ENCODE data around the gene GLRX. TPM values are rescaled to one million over a fixed set of nuclear protein-coding genes. Genes with fewer than 3 reads are reported as not detected.
"Not testable (repeated sequence)": the region's sequence is repeated elsewhere in the genome, so short reads cannot be mapped to it uniquely, and the experiment has no call there.

The GLRX gene
- total RNA-seq, 1 experiment from 2014 or later: 38.7 TPM

DNA sequence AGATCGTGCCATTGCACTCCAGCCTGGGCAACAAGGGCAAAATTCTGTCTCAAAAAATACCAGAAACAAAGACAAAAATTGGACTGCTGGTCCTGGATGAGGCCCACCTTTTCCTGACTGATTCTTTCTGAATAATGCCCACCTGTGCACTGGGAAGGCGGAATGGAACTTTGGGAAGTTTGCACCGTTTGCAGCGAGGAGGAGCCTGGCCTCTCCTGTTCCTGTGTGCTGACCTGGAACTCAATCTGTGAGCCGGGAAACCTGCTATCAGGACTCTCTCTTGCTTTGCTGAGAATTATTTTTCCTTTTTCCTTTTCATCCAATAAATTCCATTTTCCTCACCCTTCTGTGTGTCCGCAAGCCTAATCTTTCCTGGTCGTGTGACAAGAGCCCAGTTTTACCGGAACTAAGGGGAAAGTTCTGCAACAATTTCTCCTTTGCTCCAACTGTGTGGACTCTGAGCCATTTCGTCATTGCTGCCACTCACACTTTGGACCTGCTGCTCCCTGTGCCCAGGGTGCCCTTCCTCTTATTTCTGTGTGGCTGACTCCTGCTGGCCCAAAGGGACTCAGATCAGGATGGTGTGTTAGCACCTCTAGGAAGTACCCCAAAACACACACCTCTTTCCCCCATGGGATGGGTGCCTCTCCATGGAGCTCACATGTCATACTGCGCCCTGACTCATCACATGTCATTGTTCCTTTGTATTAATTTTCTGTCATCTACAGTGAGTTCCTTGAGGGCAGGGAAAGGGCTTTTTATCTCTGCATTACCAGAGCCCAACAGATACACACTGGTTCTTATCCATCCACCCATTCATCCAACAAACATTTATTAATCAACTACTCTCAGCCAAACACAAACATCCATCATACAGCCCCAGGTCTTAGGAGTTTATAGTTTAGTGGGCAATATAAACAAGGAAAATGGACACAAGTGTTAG, 4.7 kb upstream of the GLRX start:
- no peak for DNase-seq (ENCODE audit: low read depth)

DNA sequence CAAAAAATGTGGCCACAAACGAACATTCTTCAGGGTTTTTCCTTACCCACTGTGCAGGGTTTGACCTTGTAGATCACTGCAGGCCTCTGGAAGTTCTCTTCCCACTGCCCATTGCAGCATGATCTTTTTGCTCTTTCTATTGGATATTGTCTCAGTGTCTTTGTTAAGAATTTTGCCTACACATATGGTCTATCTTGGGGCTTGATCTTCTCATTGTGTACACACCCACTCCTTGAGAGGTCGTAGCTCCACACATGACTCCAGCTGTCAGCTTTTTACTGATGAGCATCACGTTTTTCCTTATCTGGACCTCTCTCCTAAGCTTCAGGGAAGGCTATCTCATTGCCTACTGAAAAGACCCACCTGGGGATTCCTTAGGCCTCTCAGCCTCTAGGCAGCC, 3.0 kb upstream of the GLRX start:
- no peak for DNase-seq (ENCODE audit: low read depth)

DNA sequence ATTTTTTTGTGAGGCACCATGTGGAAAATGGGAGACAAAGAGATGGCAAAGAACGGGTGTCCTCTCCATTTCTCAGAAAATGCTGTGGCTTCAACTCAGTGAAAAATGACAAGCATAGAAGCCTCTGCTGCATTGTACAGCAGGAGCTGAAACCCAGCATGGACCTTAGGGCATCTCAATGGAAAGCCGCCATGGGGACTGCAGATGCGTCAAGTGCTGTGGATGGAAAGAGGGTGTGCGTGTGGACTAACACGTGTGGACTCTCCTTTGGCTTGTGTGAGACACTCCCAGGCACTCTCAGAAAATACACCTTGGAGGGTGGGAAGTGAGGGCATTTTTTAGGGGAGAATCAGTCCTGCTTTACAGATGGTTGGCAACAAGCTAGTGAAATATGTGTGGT, 2.2 kb upstream of the GLRX start:
- no peak for DNase-seq (ENCODE audit: low read depth)

DNA sequence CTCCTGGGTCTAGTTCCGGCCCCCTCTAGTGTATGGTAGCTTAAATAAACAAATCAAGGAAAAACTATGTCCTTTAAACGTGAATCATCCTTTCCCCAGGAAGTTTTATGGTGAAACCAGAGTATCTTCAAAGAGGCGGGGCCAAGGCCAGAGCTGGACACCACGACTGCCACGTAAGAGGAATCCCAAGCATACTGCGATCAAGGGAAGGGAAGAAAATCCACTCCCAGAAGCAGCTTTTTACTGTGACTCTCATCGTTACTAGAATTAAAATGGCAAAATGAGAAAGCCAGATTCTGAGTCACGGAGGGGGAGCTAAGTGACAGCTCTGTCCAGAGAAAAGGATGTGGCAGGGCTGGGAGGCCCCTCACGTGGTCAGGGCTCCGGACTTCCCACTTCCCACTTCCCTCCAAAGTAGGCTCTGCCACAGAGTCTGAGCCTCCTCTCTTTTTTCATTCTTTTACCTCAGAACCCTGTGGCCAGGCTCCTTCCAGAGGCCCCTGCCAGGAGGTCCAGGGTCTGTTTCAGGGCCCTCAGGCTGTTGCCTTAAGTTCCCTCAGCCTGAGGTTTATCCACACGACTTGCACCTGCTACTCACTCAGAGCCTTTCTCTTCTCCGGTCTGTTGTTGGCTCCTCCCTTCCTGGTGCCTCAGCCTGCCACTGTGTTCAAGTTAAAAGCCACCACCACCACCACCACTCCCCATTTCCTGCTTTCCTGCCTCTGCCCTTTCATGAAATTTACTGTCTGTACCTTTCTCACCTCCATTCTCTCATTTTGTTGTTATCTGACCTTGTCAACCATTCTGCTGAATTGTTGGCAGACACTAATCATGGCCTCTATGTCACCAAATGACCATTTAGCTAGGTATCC, 1.4 kb upstream of the GLRX start:
- peak; percentile 97 for DNase-seq (ENCODE audit: low read depth)

DNA sequence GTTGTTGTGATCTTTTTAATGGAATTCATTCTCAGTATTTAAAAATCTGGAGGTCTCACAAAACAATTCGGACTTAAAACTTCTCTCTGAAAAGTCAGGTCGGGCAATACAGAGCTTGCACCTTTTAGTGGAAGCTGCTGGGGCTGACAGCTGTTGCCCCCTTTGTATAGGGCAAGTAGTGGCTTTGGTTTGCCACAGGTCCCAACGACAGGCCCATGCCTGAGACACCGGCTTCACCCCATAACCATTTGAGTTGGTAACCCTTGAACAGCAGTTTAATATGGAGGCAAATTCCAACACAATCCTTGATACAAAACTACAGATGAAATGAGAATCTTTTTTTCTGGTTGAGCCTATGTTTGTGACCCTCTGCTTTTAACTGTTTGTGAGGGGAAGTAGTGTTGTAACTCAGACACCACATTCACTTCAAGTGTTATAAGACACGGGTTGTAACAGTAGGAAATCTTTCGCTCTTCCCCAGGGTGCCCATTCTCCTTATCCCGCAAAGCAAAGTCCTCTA, 752 bp upstream of the GLRX start:
- no peak for DNase-seq (ENCODE audit: low read depth)

DNA sequence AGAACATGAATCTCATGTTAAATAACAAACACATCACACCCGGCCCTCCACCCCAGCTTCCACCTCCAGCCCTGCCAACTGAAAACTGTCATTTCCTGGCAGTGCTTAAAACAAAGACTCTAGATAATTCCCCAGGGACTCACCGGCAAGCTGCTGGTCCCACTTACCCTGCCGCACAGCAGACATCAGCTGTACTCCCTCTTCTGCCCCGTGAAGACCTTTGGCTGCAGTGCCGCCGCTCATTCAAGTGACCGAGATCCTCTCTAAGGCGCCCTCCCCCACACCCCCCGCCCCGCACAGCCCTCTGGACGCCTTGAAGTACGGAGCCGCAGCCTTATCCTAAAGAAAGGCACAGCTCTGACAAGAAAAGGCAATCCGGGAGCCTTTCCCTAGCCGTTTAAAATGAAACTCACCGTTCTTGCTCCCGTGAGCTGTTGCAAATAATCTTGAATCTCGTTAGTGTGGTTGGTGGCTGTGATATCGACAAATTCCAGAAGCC, 434 bp downstream of the GLRX start:
- DNase-seq (ENCODE audit: low read depth): peak; percentile 62

DNA sequence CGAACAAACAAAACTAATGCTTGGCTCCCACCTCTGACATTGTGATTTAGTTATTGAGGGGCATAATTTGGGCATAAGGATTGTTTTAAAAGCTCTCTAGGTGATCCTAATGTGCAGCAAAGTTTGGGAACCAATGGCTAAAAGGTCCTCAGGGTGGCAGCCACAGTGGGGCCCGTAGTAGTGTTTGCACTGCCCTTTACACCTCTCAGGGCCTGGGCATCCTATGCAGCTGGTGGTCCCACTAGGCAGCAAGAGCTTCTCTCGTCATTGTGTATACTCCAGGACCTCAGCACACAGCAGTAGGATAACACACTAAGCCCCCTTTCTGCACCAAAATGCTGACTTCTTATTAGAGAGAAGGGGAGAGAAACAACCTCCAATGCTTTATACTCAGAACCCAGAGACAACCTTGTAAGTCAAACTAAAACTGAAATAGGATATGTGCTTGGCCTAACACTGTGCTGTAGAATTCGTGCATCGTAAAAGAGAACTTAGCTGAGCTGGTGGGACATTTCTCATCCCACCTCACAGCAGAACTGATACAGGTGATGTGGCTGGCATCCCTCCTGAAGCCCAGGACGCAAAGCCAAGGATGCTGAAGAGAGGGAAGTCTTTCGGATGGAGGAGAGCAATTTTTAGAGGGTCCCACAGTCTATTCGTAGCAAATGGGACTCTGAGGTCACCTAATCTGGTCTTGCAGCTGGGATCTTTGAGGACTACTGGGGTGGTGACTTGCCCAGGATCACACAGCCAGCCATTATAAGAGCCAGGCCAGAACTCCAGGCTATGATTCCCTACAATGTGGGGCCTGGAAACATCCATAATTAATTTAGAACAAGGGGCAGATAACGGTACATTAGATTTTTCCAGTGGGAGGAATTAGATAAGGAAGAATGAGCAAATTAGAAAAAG, 1.2 kb downstream of the GLRX start:
- no peak for DNase-seq (ENCODE audit: low read depth)

DNA sequence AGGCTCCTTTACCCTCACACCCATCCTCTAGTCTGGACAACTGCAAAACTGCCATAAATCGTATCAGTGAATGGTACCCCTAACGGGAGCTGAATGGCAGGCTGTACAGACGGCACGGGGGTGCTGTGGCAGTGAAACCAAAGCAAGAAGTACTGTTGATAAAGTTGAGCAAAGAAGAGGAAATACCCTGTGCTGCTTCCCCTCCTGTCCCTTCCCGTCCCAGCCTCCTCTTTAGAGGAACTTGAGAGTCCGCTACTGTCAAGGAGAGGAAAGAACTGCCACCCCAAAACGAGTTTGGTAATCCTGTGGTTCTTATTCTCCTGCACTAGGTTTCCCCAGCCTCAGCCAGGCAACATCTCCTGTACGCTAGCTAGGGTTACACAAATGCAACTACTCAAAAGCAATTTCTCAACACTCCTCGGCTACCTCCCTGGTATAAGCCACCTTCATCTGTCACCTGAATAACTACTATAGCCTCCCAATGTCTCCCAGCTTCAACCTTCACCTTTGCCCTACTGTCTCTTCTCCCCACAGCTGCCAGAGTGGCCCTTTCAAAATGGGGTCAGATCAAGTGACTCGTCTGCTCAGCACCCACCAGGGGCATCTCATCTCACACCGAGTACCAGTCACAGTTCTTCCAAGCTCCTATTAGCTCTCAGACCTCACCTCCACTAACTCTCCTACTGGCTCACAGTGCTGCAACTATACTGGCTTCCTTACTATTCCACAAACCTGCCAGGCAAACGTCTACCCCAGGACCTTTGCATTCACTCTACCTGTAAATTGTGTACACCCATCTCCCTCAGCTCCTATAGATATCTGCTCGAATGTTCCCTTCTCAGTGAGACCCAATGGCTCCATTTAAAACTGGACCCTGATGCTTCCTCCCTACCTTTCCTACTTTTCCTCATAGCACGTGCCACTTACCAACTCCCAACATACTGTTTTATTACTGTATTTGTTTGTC, 4.1 kb downstream of the GLRX start:
- DNase-seq (ENCODE audit: low read depth): no peak

DNA sequence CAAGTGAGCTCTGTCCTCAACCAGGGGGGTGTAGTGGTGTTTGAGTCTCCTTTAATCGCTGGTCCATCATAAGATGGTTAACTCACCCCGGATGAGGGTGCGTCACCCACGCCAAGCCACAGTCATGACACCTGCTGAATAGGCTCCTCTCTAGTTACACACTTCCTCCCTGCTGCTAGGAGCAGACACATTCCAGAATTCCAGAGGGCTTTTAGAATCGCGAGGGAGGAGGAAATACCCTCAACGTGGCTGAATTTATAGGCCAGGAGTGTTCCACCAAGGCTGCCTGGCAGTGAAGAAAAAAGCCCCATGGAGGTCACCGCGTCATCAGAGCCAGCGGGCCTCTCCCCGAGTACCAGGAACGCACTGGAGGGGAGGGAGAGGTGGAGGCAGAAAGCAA, 5.1 kb downstream of the GLRX start:
- peak; percentile 54 for DNase-seq (ENCODE audit: low read depth)

DNA sequence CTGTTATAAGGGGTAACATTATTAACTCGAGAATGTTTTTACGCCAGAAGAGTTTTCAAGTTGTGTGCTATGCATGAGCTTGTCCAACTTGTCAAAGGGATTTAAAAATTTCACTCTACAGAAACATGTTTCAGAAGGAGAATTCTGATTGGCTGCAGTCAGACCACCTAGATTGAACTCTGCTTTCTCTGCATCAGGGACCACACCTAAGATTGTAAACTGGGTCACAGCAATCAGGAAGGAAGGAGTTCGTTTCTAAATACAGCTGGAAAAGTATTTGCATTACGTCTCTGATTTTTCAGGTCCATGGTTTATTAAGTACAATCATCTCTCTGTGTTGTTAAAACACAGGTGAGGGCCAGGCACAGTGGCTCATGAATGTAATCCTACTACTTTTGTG, 5.8 kb downstream of the GLRX start:
- DNase-seq (ENCODE audit: low read depth): no peak

DNA sequence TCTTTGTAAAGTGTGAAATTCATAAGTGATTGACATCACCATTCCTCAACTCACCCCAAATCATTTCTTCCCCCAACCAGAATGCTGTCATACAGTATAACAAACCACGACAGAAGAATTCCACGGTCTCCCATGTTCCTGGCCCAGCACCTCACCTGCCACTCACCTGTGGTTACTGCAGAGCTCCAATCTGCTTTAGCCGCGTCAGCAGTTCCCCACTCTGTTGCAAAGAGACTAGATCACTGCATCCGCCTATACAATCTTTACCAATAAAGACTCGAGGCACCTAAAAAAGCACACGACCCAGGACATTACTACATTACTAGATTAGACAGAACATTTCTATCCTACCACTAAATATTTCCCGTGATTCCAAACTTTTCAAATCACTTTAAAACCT, 6.2 kb downstream of the GLRX start:
- no peak for DNase-seq (ENCODE audit: low read depth)

DNA sequence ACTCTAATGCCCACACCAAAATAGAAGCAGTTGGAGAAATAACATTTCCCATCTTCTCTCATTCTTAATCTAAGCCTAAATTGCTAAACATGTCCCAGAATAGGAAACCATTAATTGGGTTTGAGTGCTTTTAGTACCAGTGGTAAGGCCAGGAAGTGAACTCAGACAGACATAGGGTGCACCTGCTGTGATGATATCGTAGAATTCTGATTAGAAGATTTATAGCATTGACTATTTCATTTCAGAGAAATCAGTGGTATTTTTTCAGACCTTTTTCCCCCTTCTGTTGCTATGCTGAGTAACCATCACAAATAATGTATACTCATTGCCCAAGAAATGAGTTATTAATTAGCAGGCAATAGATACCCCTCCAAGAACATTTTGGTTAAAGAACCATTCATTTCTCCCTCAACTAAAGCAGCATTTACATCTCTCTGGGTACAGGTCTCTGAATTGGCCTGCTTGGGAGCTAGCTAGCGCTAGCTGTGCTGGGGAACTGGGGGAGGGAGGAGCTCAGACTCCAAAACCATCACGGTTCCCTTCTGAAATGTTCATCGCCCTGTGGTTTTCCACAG, 7.3 kb downstream of the GLRX start:
- no peak for DNase-seq (ENCODE audit: low read depth)

DNA sequence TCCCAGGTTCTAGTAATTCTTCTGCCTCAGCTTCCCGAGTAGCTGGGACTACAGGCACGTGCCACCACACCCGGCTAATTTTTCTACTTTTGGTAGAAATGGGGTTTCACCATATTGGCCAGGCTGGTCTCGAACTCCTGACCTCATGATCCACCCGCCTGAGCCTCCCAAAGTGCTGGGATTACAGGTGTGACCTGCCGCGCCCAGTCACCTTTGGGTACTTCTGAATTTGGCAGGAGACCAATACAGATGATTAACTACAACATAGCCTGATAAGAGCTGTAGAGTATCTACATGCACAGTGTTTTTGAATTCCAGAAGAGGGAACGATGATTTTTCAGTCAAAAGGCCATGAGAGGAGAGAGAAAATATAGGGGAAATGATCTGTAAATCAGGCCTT, 9.5 kb downstream of the GLRX start:
- DNase-seq (ENCODE audit: low read depth): not testable (repeated sequence)

DNA sequence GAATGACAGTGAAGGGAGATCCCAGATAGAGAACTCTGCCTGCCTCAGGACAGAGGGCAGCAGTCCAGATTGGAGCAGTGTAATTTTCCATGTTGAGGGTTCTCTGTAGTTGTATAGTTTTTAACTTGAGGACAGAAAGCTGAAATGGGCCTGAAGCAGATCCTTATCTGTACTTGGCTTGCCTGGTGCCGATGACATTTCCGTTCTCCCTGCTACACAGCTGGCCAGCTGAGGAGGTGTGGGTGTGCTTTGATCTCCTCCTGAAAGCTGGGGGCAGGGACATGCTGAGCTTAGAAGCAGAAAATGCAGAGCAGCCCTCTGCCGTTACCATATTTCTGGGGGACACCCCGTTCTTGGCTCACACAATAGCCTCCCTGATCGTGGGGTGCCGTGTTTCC, 10.5 kb downstream of the GLRX start:
- no peak for DNase-seq (ENCODE audit: low read depth)

DNA sequence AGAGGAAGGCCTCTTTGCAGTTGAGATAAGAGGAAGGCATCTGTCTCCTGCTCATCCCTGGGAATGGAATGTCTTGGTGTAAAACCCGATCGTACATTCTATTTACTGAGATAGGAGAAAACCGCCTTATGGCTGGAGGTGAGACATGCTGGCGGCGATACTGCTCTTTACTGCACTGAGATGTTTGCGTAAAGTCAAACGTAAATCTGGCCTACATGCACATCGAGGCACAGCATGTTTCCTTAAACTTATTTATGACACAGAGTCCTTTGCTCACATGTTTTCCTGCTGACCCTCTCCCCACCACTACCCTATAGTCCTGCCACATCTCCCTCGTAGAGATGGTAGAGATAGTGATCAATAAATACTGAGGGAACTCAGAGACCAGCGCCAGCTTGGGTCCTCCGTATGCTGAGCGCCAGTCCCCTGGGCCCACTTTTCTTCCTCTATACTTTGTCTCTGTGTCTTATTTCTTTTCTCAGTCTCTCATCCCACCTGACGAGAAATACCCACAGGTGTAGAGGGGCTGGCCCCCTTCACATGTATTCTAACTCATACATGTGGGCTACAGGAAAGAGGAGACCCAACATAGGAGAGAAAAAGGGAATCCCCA, 11.0 kb downstream of the GLRX start:
- DNase-seq (ENCODE audit: low read depth): not testable (repeated sequence)

DNA sequence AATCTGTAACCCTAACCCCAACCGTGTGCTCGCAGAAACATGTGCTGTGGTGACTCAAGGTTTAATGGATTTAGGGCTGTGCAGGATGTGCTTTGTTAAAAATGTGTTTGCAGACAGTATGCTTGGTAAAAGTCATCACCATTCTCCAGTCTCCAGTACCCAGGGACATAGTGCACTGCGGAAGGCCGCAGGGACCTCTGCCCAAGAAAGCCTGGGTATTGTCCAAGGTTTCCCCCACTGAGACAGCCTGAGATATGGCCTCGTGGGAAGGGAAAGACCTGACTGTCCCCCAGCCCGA, 11.5 kb downstream of the GLRX start:
- not testable (repeated sequence) for DNase-seq (ENCODE audit: low read depth)

DNA sequence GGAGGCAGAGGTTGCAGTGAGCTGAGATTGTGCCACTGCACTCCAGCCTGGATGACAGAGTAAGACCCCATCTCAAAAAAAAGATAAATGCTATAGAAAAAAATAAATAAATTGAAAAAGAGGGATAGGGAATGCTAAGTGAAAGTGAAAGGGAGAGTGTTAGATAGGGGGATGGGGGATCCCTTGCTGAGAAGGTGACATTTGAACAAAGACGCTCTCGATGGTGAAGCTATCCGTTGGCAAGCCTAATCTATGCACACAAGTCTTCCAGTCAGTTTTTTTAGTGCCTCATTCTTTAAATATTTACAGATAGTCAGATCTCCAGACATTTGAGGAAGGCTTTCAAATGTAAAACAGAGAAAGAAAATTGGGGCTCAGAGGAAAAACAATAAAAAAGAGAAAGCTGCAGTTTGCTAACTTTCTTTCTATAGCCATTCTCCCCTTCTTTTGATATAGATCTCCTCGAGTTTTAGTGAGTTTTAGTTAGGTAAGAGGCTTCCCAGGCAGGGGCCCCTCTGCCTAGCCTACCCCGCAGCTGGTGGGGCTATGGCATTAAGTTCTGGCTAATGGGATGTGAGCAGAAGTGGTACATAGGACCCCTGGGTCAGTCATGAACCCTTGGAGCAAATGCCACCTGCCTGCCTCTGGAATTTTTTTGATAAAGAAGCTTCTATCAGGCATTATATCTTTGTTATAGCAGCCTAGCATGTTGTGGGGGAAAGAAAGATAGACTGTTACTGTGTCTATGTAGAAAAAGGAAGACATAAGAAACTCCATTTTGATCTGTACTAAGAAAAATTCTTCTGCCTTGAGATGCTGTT, 12.0 kb downstream of the GLRX start:
- DNase-seq (ENCODE audit: low read depth): no peak

DNA sequence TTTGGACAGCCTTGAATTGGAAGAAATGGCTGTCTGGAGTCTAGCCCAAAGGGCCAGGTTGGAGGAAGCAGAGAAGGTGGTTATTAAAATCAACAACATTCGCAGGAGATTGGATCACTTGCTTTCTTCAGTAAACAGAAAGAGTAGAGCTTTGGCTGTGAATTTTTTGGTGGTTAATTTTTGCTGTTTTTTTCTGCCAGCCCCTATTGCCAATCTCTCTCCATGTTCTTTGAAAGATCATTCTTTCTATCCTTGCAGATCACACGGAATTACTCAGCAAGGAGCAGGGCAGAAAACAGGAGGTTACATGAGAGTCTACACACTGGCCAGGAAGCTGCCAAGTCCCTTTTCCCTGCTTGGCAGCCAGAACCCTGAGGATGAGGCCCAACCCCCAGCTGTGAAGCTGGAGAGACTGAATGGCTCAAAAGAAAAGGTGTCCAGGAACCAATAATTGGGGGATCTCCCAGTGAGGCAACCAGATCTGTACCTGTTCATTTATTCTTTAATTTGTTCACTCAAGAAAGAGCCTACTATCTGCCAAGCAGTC, 13.0 kb downstream of the GLRX start:
- no peak for DNase-seq (ENCODE audit: low read depth)

Measured in M059J (cell line).